Kidney epithelial cell (primary cell): ENCODE data around the gene CADPS. TPM values are rescaled to one million over a fixed set of nuclear protein-coding genes. Genes with fewer than 3 reads are reported as not detected.

Experiments
- DNase-seq: peaks from one replicate; pipeline ENCODE4 v3.0.0-alpha.2; 2010; ENCODE audit warnings: low read depth
- H3K27me3 ChIP-seq: 2 replicates; pipeline ENCODE4 v1.6.0; 2011; ENCODE audit warnings: low read length; ENCODE audit not compliant: control insufficient read depth, insufficient read depth
- H3K36me3 ChIP-seq: 2 replicates; pipeline ENCODE4 v1.5.1; 2011; ENCODE audit warnings: low read length; ENCODE audit not compliant: control insufficient read depth, insufficient read depth
- H3K4me3 ChIP-seq: 2 replicates; pipeline ENCODE4 v1.5.1; 2011; ENCODE audit warnings: low read depth, mild to moderate bottlenecking, control low read depth, low read length
- total RNA-seq: library from RNA; depleted of rRNA; stranded (reverse); fragments of >200 nt; gene quantifications from 2 replicates; pipeline ENCODE4 v1.2.3, GENCODE V29; 2015
- TF ChIP-seq, protein P1 (sequence below): IDR thresholded peaks from 2 replicates; pipeline ENCODE4 v1.5.1; 2011; ENCODE audit warnings: mild to moderate bottlenecking, moderate library complexity, low read length, control low read depth, inconsistent platforms; ENCODE audit not compliant: insufficient read depth, poor library complexity, severe bottlenecking

CADPS gene
- total RNA-seq, 1 donor from 2014 or later, result 0.08 TPM

- DNase-seq, result no peak
- H3K36me3 ChIP-seq, result no peaks in the 10 kb centered on the region
- TF ChIP-seq, protein P1, sequence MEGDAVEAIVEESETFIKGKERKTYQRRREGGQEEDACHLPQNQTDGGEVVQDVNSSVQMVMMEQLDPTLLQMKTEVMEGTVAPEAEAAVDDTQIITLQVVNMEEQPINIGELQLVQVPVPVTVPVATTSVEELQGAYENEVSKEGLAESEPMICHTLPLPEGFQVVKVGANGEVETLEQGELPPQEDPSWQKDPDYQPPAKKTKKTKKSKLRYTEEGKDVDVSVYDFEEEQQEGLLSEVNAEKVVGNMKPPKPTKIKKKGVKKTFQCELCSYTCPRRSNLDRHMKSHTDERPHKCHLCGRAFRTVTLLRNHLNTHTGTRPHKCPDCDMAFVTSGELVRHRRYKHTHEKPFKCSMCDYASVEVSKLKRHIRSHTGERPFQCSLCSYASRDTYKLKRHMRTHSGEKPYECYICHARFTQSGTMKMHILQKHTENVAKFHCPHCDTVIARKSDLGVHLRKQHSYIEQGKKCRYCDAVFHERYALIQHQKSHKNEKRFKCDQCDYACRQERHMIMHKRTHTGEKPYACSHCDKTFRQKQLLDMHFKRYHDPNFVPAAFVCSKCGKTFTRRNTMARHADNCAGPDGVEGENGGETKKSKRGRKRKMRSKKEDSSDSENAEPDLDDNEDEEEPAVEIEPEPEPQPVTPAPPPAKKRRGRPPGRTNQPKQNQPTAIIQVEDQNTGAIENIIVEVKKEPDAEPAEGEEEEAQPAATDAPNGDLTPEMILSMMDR, result no peak
- H3K27me3 ChIP-seq, result no peaks in the 10 kb centered on the region
- no peak overlapping the region for H3K4me3 ChIP-seq
Observed at GRCh38 chr3:62567097-62568021, 307.9 kb downstream of the CADPS start.

DNA sequence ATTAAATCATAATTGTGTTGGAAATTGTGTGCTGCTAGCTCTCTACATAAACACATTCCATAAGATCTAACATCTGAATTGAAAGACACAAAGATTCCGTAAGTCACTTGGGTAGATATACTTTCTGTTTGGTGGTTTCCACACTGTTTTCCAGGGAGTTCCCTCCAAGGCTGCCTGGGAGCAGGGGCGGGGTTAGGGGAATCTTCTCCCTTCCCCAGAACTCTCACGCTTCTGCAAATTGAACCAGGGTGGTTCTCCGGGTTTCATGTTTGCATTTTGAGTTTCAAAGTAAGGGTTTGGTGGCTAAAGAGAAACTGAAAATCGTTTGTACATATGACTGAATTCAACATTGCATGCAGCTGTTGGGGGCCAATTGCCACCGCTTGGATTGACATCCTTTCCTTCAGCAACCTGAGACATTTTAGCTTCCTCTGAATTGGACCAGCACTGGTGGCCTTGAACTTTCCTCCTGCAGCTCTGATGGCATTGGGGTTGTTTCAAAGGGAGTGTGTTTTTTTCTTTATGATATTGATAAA lies 309.1 kb downstream of the CADPS start:
- no peak for DNase-seq
- H3K36me3 ChIP-seq, result no peaks in the 10 kb centered on the region
- no peak overlapping the region for H3K4me3 ChIP-seq
- TF ChIP-seq, protein P1, result no peak
- H3K27me3 ChIP-seq, result no peaks in the 10 kb centered on the region

GRCh38 chr3:62562596-62562995 lies 312.6 kb downstream of the CADPS start:
- no peak for DNase-seq
- Histone ChIP-seq H3K4me3 (no peak overlapping the region), H3K27me3 (no peaks in the 10 kb centered on the region), H3K36me3 (no peaks in the 10 kb centered on the region)
- TF ChIP-seq, protein P1, result no peak

DNA sequence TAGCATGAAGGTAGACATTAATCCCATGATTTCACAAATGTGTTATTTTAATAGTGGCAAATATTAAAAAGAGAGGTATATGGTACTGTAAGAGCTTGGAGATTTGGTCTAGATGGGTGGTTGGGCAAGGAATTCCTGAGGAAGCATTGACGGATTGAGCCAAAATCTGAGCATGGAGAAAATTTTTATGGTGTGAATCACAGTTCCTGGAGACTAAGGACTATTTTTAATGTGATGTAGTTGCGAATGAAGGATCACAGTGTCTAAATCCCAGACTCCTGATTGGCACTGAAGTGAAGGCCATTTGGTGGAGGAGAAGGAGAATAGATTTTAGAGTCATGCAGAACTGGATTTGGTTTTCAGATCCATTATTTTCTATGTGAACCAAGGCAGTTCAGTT lies 313.2 kb downstream of the CADPS start:
- DNase-seq, result no peak
- Histone ChIP-seq H3K27me3 (no peaks in the 10 kb centered on the region), H3K36me3 (no peaks in the 10 kb centered on the region), H3K4me3 (no peak overlapping the region)
- TF ChIP-seq, protein P1, result no peak

DNA sequence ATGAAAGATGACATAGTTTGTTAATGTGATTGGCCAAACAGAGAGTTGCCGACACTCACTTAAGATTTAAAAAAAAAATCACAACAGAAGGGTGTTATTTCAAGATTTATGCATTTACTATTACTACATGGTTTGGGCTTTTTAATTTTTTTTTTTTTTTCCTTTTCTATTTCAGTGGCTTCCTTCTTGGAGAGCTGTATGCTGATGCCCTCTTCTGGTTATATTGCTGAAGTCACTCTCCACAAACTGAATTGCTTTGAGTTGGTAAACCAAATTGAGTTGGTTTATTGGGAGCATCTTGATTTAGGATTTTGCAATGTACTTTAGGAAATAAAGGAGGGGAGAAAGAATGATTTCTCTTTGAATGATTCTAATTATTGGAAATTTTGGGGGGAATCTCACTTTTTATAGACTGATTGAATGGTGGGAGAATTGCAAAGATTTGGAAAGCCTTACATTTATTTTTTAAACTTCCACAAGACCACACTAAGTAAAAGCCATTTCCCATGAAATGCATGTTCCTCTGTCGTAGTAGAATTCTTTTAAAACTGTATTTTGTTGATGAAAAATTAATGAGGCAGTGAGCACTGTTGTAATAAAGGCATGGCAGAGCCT lies 315.3 kb downstream of the CADPS start:
- TF ChIP-seq, protein P1, result peak; percentile 63
- no peaks in the 10 kb centered on the region for H3K27me3 ChIP-seq
- no peak for DNase-seq
- H3K36me3 ChIP-seq, result no peaks in the 10 kb centered on the region
- H3K4me3 ChIP-seq, result no peak overlapping the region
